Gastroesophageal sphincter (tissue), 4 donors: ENCODE data around the gene MCCD1. TPM values are rescaled to one million over a fixed set of nuclear protein-coding genes. Genes with fewer than 3 reads are reported as not detected.
A peak's percentile ranks its signal among the peaks of the same experiment; 100 is the strongest.

Source experiments
- ATAC-seq: fragments of 150-250 bp; one replicate; pipeline ENCODE4 v1.9.1; 2016; ENCODE audit warnings: mild to moderate bottlenecking, moderate library complexity
- H3K27ac ChIP-seq, 4 donors: fragments of 200-600 bp; sonication (generic) in 3 of 4; 1 replicate in 3 of 4; 2 replicates in 1 of 4; pipeline ENCODE4 v1.5.1; 2016 to 2019
- H3K27me3 ChIP-seq: fragments of 200-600 bp; sonication (generic); one replicate; pipeline ENCODE4 v1.5.1; 2019
- H3K36me3 ChIP-seq, 2 donors: fragments of 200-600 bp; sonication (generic); one replicate each; pipeline ENCODE4 v1.5.1; 2019; ENCODE audit warnings: control low read depth in 1 of 2
- H3K4me1 ChIP-seq, 3 donors: fragments of 200-600 bp; sonication (generic); 1 replicate in 2 of 3; 2 replicates in 1 of 3; pipeline ENCODE4 v1.5.1; 2016 to 2019; ENCODE audit warnings: control low read depth in 2 of 3
- H3K4me3 ChIP-seq, 2 donors: fragments of 200-600 bp; sonication (generic); one replicate each; pipeline ENCODE4 v1.5.1; 2019; ENCODE audit warnings: mild to moderate bottlenecking in 1 of 2, moderate library complexity in 1 of 2
- H3K9me3 ChIP-seq, 3 donors: fragments of 200-600 bp; sonication (generic); one replicate each; pipeline ENCODE4 v1.5.1; 2017 to 2019; ENCODE audit warnings: control low read depth in 2 of 3
- EP300 ChIP-seq: sonication (generic); formaldehyde crosslinking; IDR thresholded peaks from one replicate; pipeline ENCODE4 v1.6.1; 2017; ENCODE audit warnings: antibody characterized with exemption, mild to moderate bottlenecking
- POLR2A ChIP-seq, 2 donors: fragments of 450-650 bp; IDR thresholded peaks; one replicate each; pipeline ENCODE4 v1.6.1; 2017; ENCODE audit warnings: antibody characterized with exemption in 2 of 2, mild to moderate bottlenecking in 2 of 2, moderate library complexity in 1 of 2
- POLR2AphosphoS5 ChIP-seq: sonication (generic); formaldehyde crosslinking; IDR thresholded peaks from one replicate; pipeline ENCODE4 v1.6.1; 2017; ENCODE audit warnings: antibody characterized with exemption
- WGBS, 2 donors: methylation state at CpG; one replicate each; pipeline ENCODE4 v1.1.5; 2018; ENCODE audit warnings: low coverage in 1 of 2; 5-methylcytosine and 5-hydroxymethylcytosine counted together
- total RNA-seq, 4 donors: library from RNA; depleted of rRNA; stranded (reverse); fragments of >200 nt; gene quantifications; one replicate each; pipeline ENCODE4 v1.1.0, GENCODE V29; 2016
- TF ChIP-seq, protein P1 (sequence below), 4 experiments: fragments of 200-600 bp in 2 of 4; fragments of 450-650 bp in 2 of 4; sonication (generic) in 1 of 4; IDR thresholded peaks; one replicate each; pipeline ENCODE4 v1.5.1; 2017 to 2019; ENCODE audit warnings: antibody characterized with exemption in 4 of 4, mild to moderate bottlenecking in 2 of 4, moderate library complexity in 2 of 4

Gene MCCD1
- total RNA-seq, 4 donors from 2014 or later, result not detected

GRCh38 chr6:31574106-31575061 lies 45.6 kb downstream of the MCCD1 start:
- ATAC-seq, result no peak
- TF ChIP-seq POLR2AphosphoS5 (no peak), POLR2A (IDR thresholded peaks at IDR 0.05) (no peak), EP300 (no peak)
- TF ChIP-seq, protein P1, sequence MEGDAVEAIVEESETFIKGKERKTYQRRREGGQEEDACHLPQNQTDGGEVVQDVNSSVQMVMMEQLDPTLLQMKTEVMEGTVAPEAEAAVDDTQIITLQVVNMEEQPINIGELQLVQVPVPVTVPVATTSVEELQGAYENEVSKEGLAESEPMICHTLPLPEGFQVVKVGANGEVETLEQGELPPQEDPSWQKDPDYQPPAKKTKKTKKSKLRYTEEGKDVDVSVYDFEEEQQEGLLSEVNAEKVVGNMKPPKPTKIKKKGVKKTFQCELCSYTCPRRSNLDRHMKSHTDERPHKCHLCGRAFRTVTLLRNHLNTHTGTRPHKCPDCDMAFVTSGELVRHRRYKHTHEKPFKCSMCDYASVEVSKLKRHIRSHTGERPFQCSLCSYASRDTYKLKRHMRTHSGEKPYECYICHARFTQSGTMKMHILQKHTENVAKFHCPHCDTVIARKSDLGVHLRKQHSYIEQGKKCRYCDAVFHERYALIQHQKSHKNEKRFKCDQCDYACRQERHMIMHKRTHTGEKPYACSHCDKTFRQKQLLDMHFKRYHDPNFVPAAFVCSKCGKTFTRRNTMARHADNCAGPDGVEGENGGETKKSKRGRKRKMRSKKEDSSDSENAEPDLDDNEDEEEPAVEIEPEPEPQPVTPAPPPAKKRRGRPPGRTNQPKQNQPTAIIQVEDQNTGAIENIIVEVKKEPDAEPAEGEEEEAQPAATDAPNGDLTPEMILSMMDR (IDR thresholded peaks at IDR 0.05), result no peak
- Histone ChIP-seq H3K36me3 (no peaks in the 10 kb centered on the region), H3K9me3 (no peaks in the 10 kb centered on the region), H3K27me3 (peaks cover 20% of the 10 kb centered on the region), H3K4me3 (no peak overlapping the region), H3K4me1 (no peaks in the 10 kb centered on the region), H3K27ac (peak overlapping the region in 1 of 4 donors; percentile 71)
- 68 to 76% methylated on average over 6 to 10 of the region's 14 CpGs for WGBS, 2 donors

GRCh38 chr6:31575335-31575901 lies 46.7 kb downstream of the MCCD1 start, which contains the start of gene TNF:
TNF (plus strand) TSS chr6:31575565; CDS start chr6:31575742, 177 bp downstream.
- Histone ChIP-seq H3K27me3 (peaks cover 15% of the 10 kb centered on the region), H3K27ac (peak within 1 kb of the TSS; percentile 24 to 71 (median 54)), H3K36me3 (no peaks in the 10 kb centered on the region), H3K4me1 (peaks cover 0 to 3% (median 0%) of the 10 kb centered on the region in 3 donors), H3K9me3 (no peaks in the 10 kb centered on the region), H3K4me3 (peak within 1 kb of the TSS; percentile 21 to 38)
- TF ChIP-seq POLR2A (IDR thresholded peaks at IDR 0.05), result peak; percentile 19 to 34
- TF ChIP-seq, protein P1 (IDR thresholded peaks at IDR 0.05), result no peak
- no peak for TF ChIP-seq EP300
- peak; percentile 22 for TF ChIP-seq POLR2AphosphoS5
- 40 to 67% methylated on average over 1 to 9 of the region's 19 CpGs for WGBS, 2 donors
- ATAC-seq, result peak; percentile 49

DNA sequence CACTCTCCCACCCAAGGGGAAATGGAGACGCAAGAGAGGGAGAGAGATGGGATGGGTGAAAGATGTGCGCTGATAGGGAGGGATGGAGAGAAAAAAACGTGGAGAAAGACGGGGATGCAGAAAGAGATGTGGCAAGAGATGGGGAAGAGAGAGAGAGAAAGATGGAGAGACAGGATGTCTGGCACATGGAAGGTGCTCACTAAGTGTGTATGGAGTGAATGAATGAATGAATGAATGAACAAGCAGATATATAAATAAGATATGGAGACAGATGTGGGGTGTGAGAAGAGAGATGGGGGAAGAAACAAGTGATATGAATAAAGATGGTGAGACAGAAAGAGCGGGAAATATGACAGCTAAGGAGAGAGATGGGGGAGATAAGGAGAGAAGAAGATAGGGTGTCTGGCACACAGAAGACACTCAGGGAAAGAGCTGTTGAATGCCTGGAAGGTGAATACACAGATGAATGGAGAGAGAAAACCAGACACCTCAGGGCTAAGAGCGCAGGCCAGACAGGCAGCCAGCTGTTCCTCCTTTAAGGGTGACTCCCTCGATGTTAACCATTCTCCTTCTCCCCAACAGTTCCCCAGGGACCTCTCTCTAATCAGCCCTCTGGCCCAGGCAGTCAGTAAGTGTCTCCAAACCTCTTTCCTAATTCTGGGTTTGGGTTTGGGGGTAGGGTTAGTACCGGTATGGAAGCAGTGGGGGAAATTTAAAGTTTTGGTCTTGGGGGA lies 47.4 kb downstream of the MCCD1 start:
- TF ChIP-seq, protein P1 (IDR thresholded peaks at IDR 0.05), result no peak
- TF ChIP-seq POLR2A (IDR thresholded peaks at IDR 0.05), result no peak
- no peak for TF ChIP-seq EP300
- TF ChIP-seq POLR2AphosphoS5, result no peak
- Histone ChIP-seq H3K27me3 (peaks cover 15% of the 10 kb centered on the region), H3K4me3 (peak overlapping the region in 1 of 2 donors; percentile 38), H3K36me3 (no peaks in the 10 kb centered on the region), H3K4me1 (peaks cover 0 to 8% (median 0%) of the 10 kb centered on the region in 3 donors), H3K9me3 (no peaks in the 10 kb centered on the region), H3K27ac (peak overlapping the region in 3 of 4 donors; percentile 54 to 71 (median 54))
- WGBS, 2 donors, result 52 to 75% methylated on average over 5 to 6 of the region's 8 CpGs
- no peak for ATAC-seq

GRCh38 chr6:31576897-31577578 lies 48.3 kb downstream of the MCCD1 start:
- no peaks in the 10 kb centered on the region for H3K9me3 ChIP-seq
- no peaks in the 10 kb centered on the region for H3K36me3 ChIP-seq
- peaks cover 0 to 17% (median 5%) of the 10 kb centered on the region in 3 donors for H3K4me1 ChIP-seq
- TF ChIP-seq EP300 (no peak), POLR2AphosphoS5 (no peak), POLR2A (IDR thresholded peaks at IDR 0.05) (no peak)
- TF ChIP-seq, protein P1 (IDR thresholded peaks at IDR 0.05), result no peak
- 78 to 90% methylated on average over 4 to 6 of the region's 19 CpGs for WGBS, 2 donors
- no peak for ATAC-seq
- H3K4me3 ChIP-seq, result no peak overlapping the region
- no peak overlapping the region for H3K27ac ChIP-seq
- peaks cover 10% of the 10 kb centered on the region for H3K27me3 ChIP-seq
